G401.6 (cell line): ENCODE results near the gene NCF4.

Experiments
- FAIRE-seq: peaks from 2 replicates; lab custom pipeline; 2012; peaks lifted over from hg19 to GRCh38; lab: Jason Lieb, UNC

Gene NCF4

DNA sequence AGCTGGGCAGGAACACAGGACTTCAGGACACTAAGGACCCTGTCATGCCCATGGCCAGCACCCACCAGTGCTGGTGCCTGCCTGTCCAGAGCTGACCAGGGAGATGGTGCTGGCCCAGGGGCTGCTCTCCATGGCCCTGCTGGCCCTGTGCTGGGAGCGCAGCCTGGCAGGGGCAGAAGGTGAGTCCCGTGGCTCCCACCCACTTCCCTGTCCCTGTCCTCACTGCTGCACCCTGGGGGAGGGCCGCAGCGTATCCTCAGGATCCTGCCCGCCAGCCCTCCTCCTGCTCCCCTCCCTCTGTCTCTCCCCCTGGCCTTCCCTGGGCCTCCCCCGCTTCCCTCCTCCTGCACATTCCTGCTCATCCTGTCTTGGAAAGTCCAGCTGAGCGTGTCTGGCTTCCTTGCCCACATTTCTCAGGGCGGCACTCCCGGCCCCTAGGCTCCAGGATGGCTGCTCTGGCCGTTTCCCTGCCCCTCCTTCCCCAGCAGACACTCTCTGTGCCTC is 61.4 kb downstream of the NCF4 start:
- no peak for FAIRE-seq

DNA sequence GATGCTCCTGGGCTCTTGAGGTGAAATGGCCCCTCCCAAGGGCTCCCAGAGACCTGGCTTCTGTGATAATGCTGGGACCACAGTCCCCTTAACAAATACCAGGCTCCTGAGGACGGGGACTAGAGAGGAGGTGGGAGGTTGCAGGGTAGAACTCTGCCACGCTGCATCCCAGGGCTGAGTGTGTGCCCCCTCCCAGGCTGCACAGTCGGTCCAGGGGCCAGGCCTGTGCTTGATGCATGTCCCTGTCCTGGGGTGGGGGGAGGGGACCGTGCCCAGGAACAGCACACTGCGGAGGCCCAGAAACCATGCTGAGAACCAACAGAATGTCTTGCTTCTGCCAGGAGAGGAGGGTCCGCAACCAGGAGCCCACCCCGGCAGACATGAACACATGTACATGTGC is 61.9 kb downstream of the NCF4 start:
- no peak for FAIRE-seq

DNA sequence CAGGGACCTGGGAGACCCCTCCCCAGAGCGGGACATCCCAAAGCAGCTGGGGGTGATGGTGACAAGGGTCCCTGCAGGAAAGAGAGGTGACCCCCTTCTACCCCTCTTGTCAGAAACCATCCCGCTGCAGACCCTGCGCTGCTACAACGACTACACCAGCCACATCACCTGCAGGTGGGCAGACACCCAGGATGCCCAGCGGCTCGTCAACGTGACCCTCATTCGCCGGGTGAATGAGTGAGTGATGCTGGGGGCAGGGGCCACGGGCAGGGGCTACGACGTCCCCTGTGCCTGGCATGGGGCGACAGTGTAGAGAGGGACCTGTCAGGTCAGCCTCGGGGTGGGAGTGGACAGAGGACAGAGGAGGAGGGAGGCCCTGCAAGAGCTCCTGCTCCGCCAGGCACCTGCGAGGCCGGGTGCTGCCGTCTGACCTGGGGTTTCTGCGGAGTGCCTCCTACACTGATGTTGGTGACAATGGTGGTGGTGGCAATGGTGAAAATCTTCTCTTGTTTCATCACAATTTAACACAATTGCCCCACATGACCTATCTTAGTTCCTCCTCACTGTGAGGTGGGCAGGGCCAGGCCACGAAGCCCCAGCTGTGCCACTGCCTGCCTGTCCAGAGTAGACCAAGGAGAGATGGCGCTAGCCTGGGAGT is 62.5 kb downstream of the NCF4 start:
- FAIRE-seq = no peak

GRCh38 chr22:36924151-36924698 is 63.4 kb downstream of the NCF4 start:
- no peak for FAIRE-seq

GRCh38 chr22:36925388-36926290 is 64.8 kb downstream of the NCF4 start:
- FAIRE-seq = no peak

DNA sequence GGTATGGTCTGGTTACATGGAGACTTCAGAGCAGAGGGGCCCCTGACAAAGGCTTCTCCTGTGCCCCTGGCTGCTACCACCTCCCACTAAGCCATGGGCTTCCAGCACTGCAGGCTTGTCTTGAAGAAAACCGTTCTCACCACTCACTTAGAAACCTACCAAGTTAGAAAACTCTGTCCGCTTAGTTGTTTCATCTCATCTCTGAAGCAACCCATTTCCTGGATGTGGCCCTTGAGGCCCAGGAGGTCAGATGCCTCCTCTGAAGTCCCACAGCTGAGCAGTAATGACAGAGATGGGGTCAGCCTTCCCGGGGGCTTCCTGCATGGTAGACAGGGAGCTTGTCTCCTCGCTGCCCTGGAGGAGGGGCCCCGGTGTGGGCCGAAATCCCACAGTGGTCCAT is 65.5 kb downstream of the NCF4 start:
- FAIRE-seq = no peak

DNA sequence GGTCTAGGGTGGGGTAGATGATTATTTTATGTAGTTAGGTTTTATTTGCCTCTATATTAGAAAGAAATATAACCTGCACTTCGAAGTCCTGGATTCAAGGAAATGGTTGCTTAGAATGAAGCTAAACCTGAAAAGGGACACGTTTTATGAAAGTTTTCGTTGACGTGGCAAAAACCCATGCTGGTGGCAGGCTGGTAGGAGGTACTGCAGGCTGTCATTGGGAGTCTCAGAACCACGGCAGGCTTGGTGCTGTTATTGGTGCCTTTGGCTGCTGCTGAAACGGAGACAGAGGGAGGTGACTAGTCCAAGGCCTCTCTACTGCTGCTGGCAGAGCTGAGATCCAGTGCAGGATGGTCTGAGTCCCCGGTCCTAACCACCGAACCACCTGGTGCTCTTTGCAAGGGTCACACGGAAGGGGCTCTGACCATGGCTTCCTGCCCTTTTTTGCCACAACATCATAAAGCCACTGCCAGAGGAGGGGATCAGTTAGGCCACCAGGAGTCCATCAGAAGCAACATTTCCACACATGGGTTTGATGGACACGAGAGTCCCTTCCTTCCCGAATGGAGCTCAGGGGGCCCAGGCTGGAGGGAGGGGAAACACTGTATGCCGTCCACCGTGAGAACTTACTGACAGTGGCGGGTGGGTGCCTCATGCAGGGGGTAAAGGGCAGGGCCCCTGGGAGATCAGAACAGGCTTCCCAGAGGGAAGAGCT is 66.1 kb downstream of the NCF4 start:
- FAIRE-seq = no peak
